D341Med (cell line): ENCODE results near the gene XRRA1.
"Not testable (repeated sequence)": the region's sequence is repeated elsewhere in the genome, so short reads cannot be mapped to it uniquely, and the experiment has no call there.

Experiments used
- DNase-seq: peaks from one replicate; pipeline ENCODE4 v3.0.0; 2012; ENCODE audit warnings: low spot score

The XRRA1 gene

GRCh38 chr11:74948898-74949752, at the start of gene XRRA1, which contains the start of gene SPCS2:
XRRA1 (minus strand) TSS chr11:74949091; CDS start chr11:74940878, 8,213 bp downstream.
SPCS2 (plus strand) TSS chr11:74949266; CDS start chr11:74949286, 20 bp downstream.
- DNase-seq = peak; percentile 96

GRCh38 chr11:74992852-74993251, 44.0 kb upstream of the XRRA1 start:
- no peak for DNase-seq

GRCh38 chr11:74990941-74991340, 42.0 kb upstream of the XRRA1 start:
- no peak for DNase-seq

GRCh38 chr11:74990150-74990549, 41.3 kb upstream of the XRRA1 start:
- not testable (repeated sequence) for DNase-seq

GRCh38 chr11:74989260-74989638, 40.4 kb upstream of the XRRA1 start:
- DNase-seq = no peak

- DNase-seq = peak; percentile 91
Observed at GRCh38 chr11:74988541-74989259, 39.8 kb upstream of the XRRA1 start, which contains the start of gene NEU3. NEU3 (plus strand) TSS chr11:74988933; CDS start chr11:74989061, 128 bp downstream.

- no peak for DNase-seq
Observed at GRCh38 chr11:74984730-74985129, 35.8 kb upstream of the XRRA1 start.

GRCh38 chr11:74984070-74984469, 35.2 kb upstream of the XRRA1 start:
- no peak for DNase-seq

GRCh38 chr11:74981888-74982287, 33.0 kb upstream of the XRRA1 start:
- DNase-seq = no peak

GRCh38 chr11:74980634-74981033, 31.7 kb upstream of the XRRA1 start:
- DNase-seq = no peak

- DNase-seq = no peak
Observed at GRCh38 chr11:74978041-74978440, 29.1 kb upstream of the XRRA1 start.

GRCh38 chr11:74971424-74971823, 22.5 kb upstream of the XRRA1 start:
- DNase-seq = no peak

- DNase-seq = no peak
Observed at GRCh38 chr11:74970852-74971395, 22.0 kb upstream of the XRRA1 start.

- DNase-seq = no peak
Observed at GRCh38 chr11:74966651-74967050, 17.8 kb upstream of the XRRA1 start.

GRCh38 chr11:74960128-74960527, 11.2 kb upstream of the XRRA1 start:
- not testable (repeated sequence) for DNase-seq

GRCh38 chr11:74957937-74958629, 9.2 kb upstream of the XRRA1 start:
- DNase-seq = no peak

- DNase-seq = no peak
Observed at GRCh38 chr11:74956397-74957015, 7.6 kb upstream of the XRRA1 start.

GRCh38 chr11:74954199-74954598, 5.3 kb upstream of the XRRA1 start:
- DNase-seq = no peak

GRCh38 chr11:74953451-74953850, 4.6 kb upstream of the XRRA1 start:
- no peak for DNase-seq

- DNase-seq = no peak
Observed at GRCh38 chr11:74952752-74953151, 3.9 kb upstream of the XRRA1 start.

- no peak for DNase-seq
Observed at GRCh38 chr11:74951226-74951625, 2.3 kb upstream of the XRRA1 start.
